ENCODE data around the gene DEGS2.

DNA sequence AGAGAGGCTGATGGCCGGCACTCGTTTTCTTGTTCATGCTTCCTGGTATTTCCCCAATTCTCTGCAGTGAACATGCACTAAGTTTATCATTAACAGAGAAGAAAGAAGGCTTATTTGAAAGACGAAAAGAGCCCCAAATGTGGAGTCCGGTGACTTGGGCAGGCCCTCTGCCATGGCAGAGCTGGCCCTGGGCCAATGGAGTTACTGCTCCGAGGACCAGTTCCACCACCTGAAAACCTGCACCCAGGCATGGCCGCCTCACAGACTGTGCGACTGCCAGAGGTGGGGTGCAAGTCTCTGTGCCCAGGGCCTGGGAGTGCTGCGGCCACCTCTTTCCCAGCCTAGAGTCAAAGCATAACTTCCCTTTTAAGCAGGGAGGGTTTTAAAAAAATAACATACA lies 24.9 kb downstream of the DEGS2 start:
- TF ChIP-seq, protein P1, sequence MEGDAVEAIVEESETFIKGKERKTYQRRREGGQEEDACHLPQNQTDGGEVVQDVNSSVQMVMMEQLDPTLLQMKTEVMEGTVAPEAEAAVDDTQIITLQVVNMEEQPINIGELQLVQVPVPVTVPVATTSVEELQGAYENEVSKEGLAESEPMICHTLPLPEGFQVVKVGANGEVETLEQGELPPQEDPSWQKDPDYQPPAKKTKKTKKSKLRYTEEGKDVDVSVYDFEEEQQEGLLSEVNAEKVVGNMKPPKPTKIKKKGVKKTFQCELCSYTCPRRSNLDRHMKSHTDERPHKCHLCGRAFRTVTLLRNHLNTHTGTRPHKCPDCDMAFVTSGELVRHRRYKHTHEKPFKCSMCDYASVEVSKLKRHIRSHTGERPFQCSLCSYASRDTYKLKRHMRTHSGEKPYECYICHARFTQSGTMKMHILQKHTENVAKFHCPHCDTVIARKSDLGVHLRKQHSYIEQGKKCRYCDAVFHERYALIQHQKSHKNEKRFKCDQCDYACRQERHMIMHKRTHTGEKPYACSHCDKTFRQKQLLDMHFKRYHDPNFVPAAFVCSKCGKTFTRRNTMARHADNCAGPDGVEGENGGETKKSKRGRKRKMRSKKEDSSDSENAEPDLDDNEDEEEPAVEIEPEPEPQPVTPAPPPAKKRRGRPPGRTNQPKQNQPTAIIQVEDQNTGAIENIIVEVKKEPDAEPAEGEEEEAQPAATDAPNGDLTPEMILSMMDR (IDR thresholded peaks at IDR 0.05): no peak
- no peak for TF ChIP-seq POLR2A (IDR thresholded peaks at IDR 0.05)

Measured in thyroid gland (tissue), 4 donors.